Neural crest cell (in vitro differentiated cells): ENCODE results near the gene ZNF536. TPM values are rescaled to one million over a fixed set of nuclear protein-coding genes. Genes with fewer than 3 reads are reported as not detected.

Experiments used
- DNase-seq: peaks from one replicate; pipeline ENCODE4 v3.0.0; 2021; ENCODE audit warnings: low read depth, mixed read lengths, low spot score
- H3K27ac Mint-ChIP-seq: one replicate; pipeline ENCODE4 v1.8.0; 2021; ENCODE audit warnings: mild to moderate bottlenecking, mixed read lengths; ENCODE audit not compliant: unreplicated experiment
- H3K27me3 Mint-ChIP-seq: 2 replicates; pipeline ENCODE4 v1.8.0; 2021; ENCODE audit warnings: low read depth, mild to moderate bottlenecking, mixed read lengths
- H3K36me3 Mint-ChIP-seq: 2 replicates; pipeline ENCODE4 v1.8.0; 2021; ENCODE audit warnings: low read depth, mild to moderate bottlenecking, mixed read lengths
- H3K4me1 Mint-ChIP-seq: 2 replicates; pipeline ENCODE4 v1.8.0; 2021; ENCODE audit warnings: mixed read lengths
- H3K4me3 Mint-ChIP-seq: one replicate; pipeline ENCODE4 v1.8.0; 2021; ENCODE audit warnings: mild to moderate bottlenecking, mixed read lengths
- H3K9me3 Mint-ChIP-seq: 2 replicates; pipeline ENCODE4 v1.8.0; 2021; ENCODE audit warnings: mixed read lengths
- CTCF ChIP-seq: fragments of 200-600 bp; sonication (generic); conservative IDR thresholded peaks from 2 replicates; pipeline ENCODE4 v1.5.0; 2021; ENCODE audit warnings: antibody characterized with exemption, mild to moderate bottlenecking
- total RNA-seq: library from RNA; stranded (reverse); gene quantifications from 2 replicates; pipeline ENCODE4 v1.2.1, GENCODE V29; 2021

ZNF536 gene
- total RNA-seq, 1 donor from 2014 or later: 22.0 TPM

GRCh38 chr19:30598688-30599087 lies 226.5 kb downstream of the ZNF536 start:
- Mint-ChIP-seq H3K9me3 (no peaks in the 10 kb centered on the region), H3K4me3 (no peak overlapping the region), H3K27me3 (peaks cover 8% of the 10 kb centered on the region), H3K4me1 (peaks cover 34% of the 10 kb centered on the region), H3K27ac (no peak overlapping the region), H3K36me3 (no peaks in the 10 kb centered on the region)
- DNase-seq: no peak
- TF ChIP-seq CTCF: no peak

GRCh38 chr19:30602661-30603350 lies 230.6 kb downstream of the ZNF536 start:
- peaks cover 3% of the 10 kb centered on the region for H3K27me3 Mint-ChIP-seq
- no peaks in the 10 kb centered on the region for H3K9me3 Mint-ChIP-seq
- H3K4me1 Mint-ChIP-seq: peaks cover 9% of the 10 kb centered on the region
- no peak for TF ChIP-seq CTCF
- DNase-seq: no peak
- H3K27ac Mint-ChIP-seq: no peak overlapping the region
- no peak overlapping the region for H3K4me3 Mint-ChIP-seq
- H3K36me3 Mint-ChIP-seq: no peaks in the 10 kb centered on the region

- no peak for TF ChIP-seq CTCF
- no peak for DNase-seq
- H3K4me1 Mint-ChIP-seq: peaks cover 4% of the 10 kb centered on the region
- H3K36me3 Mint-ChIP-seq: no peaks in the 10 kb centered on the region
- peaks cover under 1% of the 10 kb centered on the region for H3K27me3 Mint-ChIP-seq
- no peak overlapping the region for H3K4me3 Mint-ChIP-seq
- no peak overlapping the region for H3K27ac Mint-ChIP-seq
- H3K9me3 Mint-ChIP-seq: peaks cover under 1% of the 10 kb centered on the region
These were observed 232.5 kb downstream of the ZNF536 start for GRCh38 chr19:30604657-30605056.

- Mint-ChIP-seq H3K27me3 (peaks cover 7% of the 10 kb centered on the region), H3K27ac (no peak overlapping the region), H3K9me3 (peaks cover 4% of the 10 kb centered on the region), H3K4me1 (no peaks in the 10 kb centered on the region), H3K4me3 (no peak overlapping the region), H3K36me3 (no peaks in the 10 kb centered on the region)
- no peak for DNase-seq
- no peak for TF ChIP-seq CTCF
These were observed 233.1 kb downstream of the ZNF536 start for GRCh38 chr19:30605333-30605732.

GRCh38 chr19:30606114-30607050 lies 234.2 kb downstream of the ZNF536 start:
- Mint-ChIP-seq H3K9me3 (peaks cover 4% of the 10 kb centered on the region), H3K27ac (no peak overlapping the region), H3K4me3 (no peak overlapping the region), H3K27me3 (peaks cover 10% of the 10 kb centered on the region), H3K4me1 (no peaks in the 10 kb centered on the region), H3K36me3 (no peaks in the 10 kb centered on the region)
- TF ChIP-seq CTCF: no peak
- no peak for DNase-seq
